Ascending aorta (tissue), 2 donors: ENCODE data around the gene SPHKAP. TPM values are rescaled to one million over a fixed set of nuclear protein-coding genes. Genes with fewer than 3 reads are reported as not detected.

Experiments used
- DNase-seq, 2 donors: peaks; one replicate each; pipeline ENCODE4 v3.0.0-alpha.2; 2019; ENCODE audit warnings: low spot score in 2 of 2
- H3K27ac ChIP-seq, 2 donors: fragments of 200-600 bp; sonication (generic); one replicate each; pipeline ENCODE4 v1.5.1; 2016 to 2017; ENCODE audit warnings: mild to moderate bottlenecking in 1 of 2
- H3K27me3 ChIP-seq: fragments of 200-600 bp; sonication (generic); one replicate; pipeline ENCODE4 v1.5.1; 2017
- H3K36me3 ChIP-seq, 2 donors: fragments of 200-600 bp; sonication (generic); one replicate each; pipeline ENCODE4 v1.5.1; 2016
- H3K4me1 ChIP-seq, 2 donors: fragments of 200-600 bp; sonication (generic); one replicate each; pipeline ENCODE4 v1.5.1; 2016 to 2017; ENCODE audit warnings: mild to moderate bottlenecking in 1 of 2
- H3K4me3 ChIP-seq, 2 donors: fragments of 200-600 bp; sonication (generic); one replicate each; pipeline ENCODE4 v1.5.1; 2016 to 2017; ENCODE audit warnings: mild to moderate bottlenecking in 1 of 2
- H3K9me3 ChIP-seq, 2 donors: fragments of 200-600 bp; sonication (generic); one replicate each; pipeline ENCODE4 v1.5.1; 2016
- CTCF ChIP-seq, 3 experiments: fragments of 200-600 bp in 2 of 3; fragments of 450-650 bp in 1 of 3; sonication (generic) in 2 of 3; IDR thresholded peaks; one replicate each; pipeline ENCODE4 v1.5.1; 2016 to 2019; ENCODE audit warnings: antibody characterized with exemption in 3 of 3, mild to moderate bottlenecking in 1 of 3, moderate library complexity in 1 of 3
- intact Hi-C: fragments of 100-400 bp; cut with DNase I; formaldehyde crosslinking; loops from one replicate; pipeline ENCODE4 v1.15.1; 2023
- total RNA-seq: library from RNA; depleted of rRNA; stranded (reverse); fragments of >200 nt; gene quantifications from one replicate; pipeline ENCODE4 v1.1.0, GENCODE V29; 2016

The SPHKAP gene
- total RNA-seq, 1 donor from 2014 or later, result not detected

DNA sequence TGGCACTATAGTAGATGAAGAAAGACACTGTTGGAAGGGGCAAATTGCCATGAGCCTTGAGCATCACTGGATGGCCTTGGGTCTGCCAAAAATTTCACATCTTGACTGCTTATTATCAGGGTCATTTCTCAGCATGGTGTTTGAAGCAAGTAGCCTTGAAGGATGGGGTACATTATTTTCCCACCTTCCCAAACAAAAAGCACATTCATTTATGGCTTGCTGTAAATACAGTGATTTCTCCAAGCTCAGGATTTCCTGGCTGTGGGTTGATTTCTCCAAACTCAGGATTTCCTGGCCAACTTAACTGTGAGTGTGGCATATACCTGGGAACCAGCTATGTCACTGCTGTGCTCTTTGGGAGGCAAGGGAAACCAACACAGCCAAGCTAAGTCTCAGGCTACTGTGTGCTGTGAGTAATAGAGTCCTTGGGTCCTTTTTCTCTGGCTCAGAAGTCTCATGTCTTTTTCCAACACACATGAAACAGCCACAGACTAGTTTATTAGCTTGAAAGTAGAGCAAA is 116.6 kb downstream of the SPHKAP start:
- Histone ChIP-seq H3K9me3 (no peaks in the 10 kb centered on the region), H3K36me3 (no peaks in the 10 kb centered on the region), H3K27ac (no peak overlapping the region), H3K4me3 (no peak overlapping the region), H3K27me3 (no peaks in the 10 kb centered on the region), H3K4me1 (no peaks in the 10 kb centered on the region)
- TF ChIP-seq CTCF (IDR thresholded peaks at IDR 0.05), result no peak
- DNase-seq, result no peak
- intact Hi-C loops, result no loop called here

DNA sequence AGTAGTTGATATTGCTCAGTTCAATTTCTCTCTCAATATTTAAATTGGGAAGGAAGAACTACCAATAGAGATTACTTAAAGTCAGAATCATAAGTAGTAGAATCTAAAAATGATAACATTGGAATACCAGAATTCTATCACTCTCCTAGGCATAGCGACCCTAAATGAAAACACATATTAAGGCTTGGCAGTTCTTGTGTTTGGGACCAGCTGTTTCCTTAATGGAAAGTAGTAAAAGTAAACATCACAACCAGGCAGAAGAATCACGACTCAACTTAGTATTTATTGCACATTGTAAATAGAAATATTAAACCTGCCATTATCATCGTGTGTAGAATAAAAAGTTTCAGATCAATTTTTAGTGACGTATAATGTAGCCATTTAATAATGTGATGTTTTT is 117.5 kb downstream of the SPHKAP start:
- DNase-seq, result no peak
- H3K27me3 ChIP-seq, result no peaks in the 10 kb centered on the region
- intact Hi-C loops, result no loop called here
- H3K4me1 ChIP-seq, result no peaks in the 10 kb centered on the region
- no peak overlapping the region for H3K27ac ChIP-seq
- no peak for TF ChIP-seq CTCF (IDR thresholded peaks at IDR 0.05)
- no peaks in the 10 kb centered on the region for H3K9me3 ChIP-seq
- H3K4me3 ChIP-seq, result no peak overlapping the region
- no peaks in the 10 kb centered on the region for H3K36me3 ChIP-seq

- intact Hi-C loops, result no loop called here
- TF ChIP-seq CTCF (IDR thresholded peaks at IDR 0.05), result no peak
- no peaks in the 10 kb centered on the region for H3K9me3 ChIP-seq
- H3K36me3 ChIP-seq, result no peaks in the 10 kb centered on the region
- no peak for DNase-seq
- H3K4me3 ChIP-seq, result no peak overlapping the region
- H3K27me3 ChIP-seq, result no peaks in the 10 kb centered on the region
- no peaks in the 10 kb centered on the region for H3K4me1 ChIP-seq
- H3K27ac ChIP-seq, result no peak overlapping the region
Observed at GRCh38 chr2:228063558-228063957, 117.9 kb downstream of the SPHKAP start.

DNA sequence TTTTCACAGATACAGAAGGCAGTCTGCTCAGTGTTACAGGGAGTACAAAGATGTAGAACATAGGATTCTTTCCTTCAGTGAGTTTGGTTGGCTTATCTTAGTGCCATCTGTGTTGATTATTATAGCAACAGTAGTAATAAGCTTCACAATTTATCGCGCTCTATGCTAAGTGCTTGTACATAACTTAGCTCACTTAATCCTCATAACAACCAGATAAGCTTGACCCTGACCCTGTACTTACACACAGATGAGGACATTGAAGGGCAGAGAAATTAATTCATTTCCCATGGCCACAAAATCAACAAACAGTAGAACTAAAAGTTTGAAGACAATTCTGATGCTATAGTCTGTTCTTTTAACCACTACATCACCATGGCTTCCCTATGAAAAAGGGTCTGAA is 121.8 kb downstream of the SPHKAP start:
- TF ChIP-seq CTCF (IDR thresholded peaks at IDR 0.05), result no peak
- Histone ChIP-seq H3K27ac (no peak overlapping the region), H3K4me3 (no peak overlapping the region), H3K27me3 (no peaks in the 10 kb centered on the region), H3K36me3 (no peaks in the 10 kb centered on the region), H3K4me1 (no peaks in the 10 kb centered on the region), H3K9me3 (no peaks in the 10 kb centered on the region)
- intact Hi-C loops, result no loop called here
- DNase-seq, result no peak

GRCh38 chr2:228056293-228057097 is 125.0 kb downstream of the SPHKAP start:
- intact Hi-C loops, result no loop called here

More at GRCh38 chr2:228056293-228057097, 125.0 kb downstream of the SPHKAP start:
- H3K4me3 ChIP-seq, result no peak overlapping the region
- no peaks in the 10 kb centered on the region for H3K9me3 ChIP-seq
- H3K36me3 ChIP-seq, result no peaks in the 10 kb centered on the region
- DNase-seq, result no peak
- no peaks in the 10 kb centered on the region for H3K4me1 ChIP-seq
- no peak overlapping the region for H3K27ac ChIP-seq
- no peak for TF ChIP-seq CTCF (IDR thresholded peaks at IDR 0.05)
- no peaks in the 10 kb centered on the region for H3K27me3 ChIP-seq
